Measurements from ENCODE around the gene PABPC3. TPM values are rescaled to one million over a fixed set of nuclear protein-coding genes. Genes with fewer than 3 reads are reported as not detected.

PABPC3 gene
- total and polyA plus RNA-seq, 2 of the 13 experiments (the other 11 are each of a cell fraction or from before 2014, with no cell fraction given) = 0.04 to 0.09 TPM

- TF ChIP-seq TBX2 (CRISPR knock-in tag; IDR thresholded peaks at IDR 0.05; ENCODE audit: borderline replicate concordance) = no peak
- TF ChIP-seq ZNF563 (CRISPR knock-in tag; IDR thresholded peaks at IDR 0.05) = no peak
- TF ChIP-seq MTF1 (CRISPR knock-in tag; IDR thresholded peaks at IDR 0.05) = no peak
- TF ChIP-seq ADNP (CRISPR knock-in tag; IDR thresholded peaks at IDR 0.05) = no peak
- TF ChIP-seq U2AF2 (IDR thresholded peaks at IDR 0.05; ENCODE audit: low read depth, low read length) = no peak
- no peak for TF ChIP-seq KLF15 (CRISPR knock-in tag; IDR thresholded peaks at IDR 0.05; ENCODE audit: borderline replicate concordance)
- TF ChIP-seq HNF1B (CRISPR knock-in tag; IDR thresholded peaks at IDR 0.05) = no peak
- TF ChIP-seq PHF21A (CRISPR knock-in tag; IDR thresholded peaks at IDR 0.05) = no peak
- TF ChIP-seq MBNL3 (CRISPR knock-in tag; conservative IDR thresholded peaks at IDR 0.05) = no peak
- no peak for TF ChIP-seq ZNF496 (CRISPR knock-in tag; IDR thresholded peaks at IDR 0.05; ENCODE audit: insufficient replicate concordance)
- no peak for TF ChIP-seq ZNF354B (CRISPR knock-in tag; IDR thresholded peaks at IDR 0.05)
- no peak for TF ChIP-seq KDM3A (CRISPR knock-in tag; IDR thresholded peaks at IDR 0.05; ENCODE audit: low read depth)
- no peak for TF ChIP-seq PPARG (CRISPR knock-in tag; conservative IDR thresholded peaks at IDR 0.05)
- TF ChIP-seq RELA (CRISPR knock-in tag; IDR thresholded peaks at IDR 0.05) = no peak
- no peak for TF ChIP-seq GATAD2A (CRISPR knock-in tag; IDR thresholded peaks at IDR 0.05)
- no peak for TF ChIP-seq MED8 (CRISPR knock-in tag; IDR thresholded peaks at IDR 0.05; ENCODE audit: insufficient replicate concordance)
- TF ChIP-seq KLF6 (CRISPR knock-in tag; IDR thresholded peaks at IDR 0.05) = no peak
- TF ChIP-seq RBM39 (IDR thresholded peaks at IDR 0.05; ENCODE audit: low read depth, low read length, poor library complexity, severe bottlenecking) = no peak
- Histone ChIP-seq H3K4me1 (ENCODE audit: insufficient read depth, low read length) (no peaks in the 10 kb centered on the region), H3K27me3 (ENCODE audit: control insufficient read depth in 1 of 2, insufficient read depth in 2 of 2, low read length in 2 of 2) (peaks cover 0 to 2% of the 10 kb centered on the region in 2 experiments; a peak in 2 of 5 replicates), H3K4me2 (ENCODE audit: low read depth, low read length) (no peak overlapping the region), H3K9me3 (ENCODE audit: low read length) (peaks cover 5% of the 10 kb centered on the region; the same call in 1 of the 2 replicates), H3K9ac (ENCODE audit: insufficient read depth, low read depth, low read length) (no peak overlapping the region), H3K4me3 (replicated peaks in 1 of 3; ENCODE audit: insufficient read depth in 1 of 3, low read depth in 2 of 3, low read length in 3 of 3) (no peak overlapping the region), H3K36me3 (replicated peaks in 1 of 2; ENCODE audit: control insufficient read depth in 1 of 2, insufficient read depth in 2 of 2, low read length in 2 of 2) (no peaks in the 10 kb centered on the region), H3K79me2 (ENCODE audit: insufficient read depth, low read length) (no peaks in the 10 kb centered on the region), H3K27ac (ENCODE audit: extremely low read length, insufficient read depth, low read length) (no peak overlapping the region), H2AFZ (ENCODE audit: low read length) (no peak overlapping the region), H4K20me1 (ENCODE audit: insufficient read depth, low read length) (no peaks in the 10 kb centered on the region)
- no peak for ATAC-seq
- no peak for FAIRE-seq
- intact Hi-C loops (cut with micrococcal nuclease; ENCODE audit: unreplicated experiment) = no loop called here
- CTCF ChIA-PET (ENCODE audit: low intra/inter-chr PET ratio, low total read pairs) = no interaction called here
- WGBS (ENCODE audit: low lambda C conversion rate) = 33% methylated on average over 7 of the region's 7 CpGs
- no peak for DNase-seq (ENCODE audit: low spot score)
- POLR2A ChIA-PET = no interaction called here
- in situ Hi-C loops (cut with HindIII; ENCODE audit: extremely low pct_ligation_motif_present, low pct_unique_long_range_greater_than_20kb) = no loop called here
- BruUV-seq (replicated peaks) = no TSS peak
Measured at GRCh38 chr13:25143706-25144105, 47.8 kb downstream of the PABPC3 start.
